Fibroblast of lung (primary cell): ENCODE measurements around the gene U2AF1L4.

Experiments used
- EZH2 ChIP-seq: IDR thresholded peaks from 2 replicates; pipeline ENCODE4 v1.5.1; 2012; ENCODE audit warnings: low read length, control low read depth, mild to moderate bottlenecking; ENCODE audit errors: missing control alignments
- TF ChIP-seq, protein P1 (sequence below), 2 donors: IDR thresholded peaks in 1 of 2; conservative IDR thresholded peaks in 1 of 2; 1 replicate in 1 of 2; 2 replicates in 1 of 2; pipeline ENCODE4 v1.5.1; 2011 to 2012; ENCODE audit warnings: low read length in 2 of 2, control low read depth in 1 of 2, inconsistent platforms in 1 of 2, low read depth in 1 of 2, mild to moderate bottlenecking in 1 of 2

DNA sequence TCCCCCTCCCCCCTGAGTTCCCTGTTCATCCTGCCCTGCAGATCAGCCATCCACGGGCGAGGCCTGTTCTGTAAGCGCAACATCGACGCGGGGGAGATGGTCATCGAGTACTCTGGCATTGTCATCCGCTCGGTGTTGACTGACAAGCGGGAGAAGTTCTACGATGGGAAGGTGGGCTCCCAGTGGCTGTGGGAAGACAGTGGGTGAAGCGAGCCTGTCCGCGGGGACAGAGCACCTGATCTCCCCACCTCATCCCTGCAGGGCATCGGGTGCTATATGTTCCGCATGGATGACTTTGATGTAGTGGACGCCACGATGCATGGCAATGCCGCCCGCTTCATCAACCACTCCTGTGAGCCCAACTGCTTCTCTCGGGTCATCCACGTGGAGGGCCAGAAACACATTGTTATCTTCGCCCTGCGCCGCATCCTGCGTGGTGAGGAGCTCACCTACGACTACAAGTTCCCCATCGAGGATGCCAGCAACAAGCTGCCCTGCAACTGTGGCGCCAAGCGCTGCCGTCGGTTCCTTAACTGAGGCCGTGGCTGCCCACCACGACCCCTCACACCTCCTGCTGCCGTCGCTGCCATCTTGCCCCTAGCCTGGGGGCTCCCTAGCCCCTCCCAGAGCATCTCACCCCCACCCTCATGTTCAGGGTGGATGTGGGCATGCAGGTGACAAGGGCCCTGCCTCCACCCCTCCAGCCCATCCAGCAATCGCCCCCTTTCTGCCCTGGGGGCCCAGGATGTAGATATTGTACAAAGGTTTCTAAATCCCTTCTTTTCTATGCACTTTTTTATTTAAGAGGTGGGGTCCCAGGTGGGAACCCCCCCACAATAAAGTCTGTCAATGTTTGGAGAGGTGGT is 7.0 kb downstream of the U2AF1L4 start:
- TF ChIP-seq, protein P1, sequence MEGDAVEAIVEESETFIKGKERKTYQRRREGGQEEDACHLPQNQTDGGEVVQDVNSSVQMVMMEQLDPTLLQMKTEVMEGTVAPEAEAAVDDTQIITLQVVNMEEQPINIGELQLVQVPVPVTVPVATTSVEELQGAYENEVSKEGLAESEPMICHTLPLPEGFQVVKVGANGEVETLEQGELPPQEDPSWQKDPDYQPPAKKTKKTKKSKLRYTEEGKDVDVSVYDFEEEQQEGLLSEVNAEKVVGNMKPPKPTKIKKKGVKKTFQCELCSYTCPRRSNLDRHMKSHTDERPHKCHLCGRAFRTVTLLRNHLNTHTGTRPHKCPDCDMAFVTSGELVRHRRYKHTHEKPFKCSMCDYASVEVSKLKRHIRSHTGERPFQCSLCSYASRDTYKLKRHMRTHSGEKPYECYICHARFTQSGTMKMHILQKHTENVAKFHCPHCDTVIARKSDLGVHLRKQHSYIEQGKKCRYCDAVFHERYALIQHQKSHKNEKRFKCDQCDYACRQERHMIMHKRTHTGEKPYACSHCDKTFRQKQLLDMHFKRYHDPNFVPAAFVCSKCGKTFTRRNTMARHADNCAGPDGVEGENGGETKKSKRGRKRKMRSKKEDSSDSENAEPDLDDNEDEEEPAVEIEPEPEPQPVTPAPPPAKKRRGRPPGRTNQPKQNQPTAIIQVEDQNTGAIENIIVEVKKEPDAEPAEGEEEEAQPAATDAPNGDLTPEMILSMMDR (conservative IDR thresholded peaks at IDR 0.05 in 1 of 2, IDR thresholded peaks at IDR 0.05 in 1 of 2; ENCODE audit: low read depth in 1 of 2, low read length in 2 of 2) = no peak
- no peak for TF ChIP-seq EZH2
